ENCODE data around the gene PAQR3.

GRCh38 chr4:78907638-78908037, 31.6 kb downstream of the PAQR3 start:
- TF ChIP-seq CTCF (IDR thresholded peaks at IDR 0.05; ENCODE audit: low read depth, low read length, poor library complexity, severe bottlenecking) (no peak), EZH2phosphoT487 (IDR thresholded peaks at IDR 0.05; ENCODE audit: borderline replicate concordance, low read length) (no peak)
